ENCODE data around the gene NUDT14.

The NUDT14 gene

DNA sequence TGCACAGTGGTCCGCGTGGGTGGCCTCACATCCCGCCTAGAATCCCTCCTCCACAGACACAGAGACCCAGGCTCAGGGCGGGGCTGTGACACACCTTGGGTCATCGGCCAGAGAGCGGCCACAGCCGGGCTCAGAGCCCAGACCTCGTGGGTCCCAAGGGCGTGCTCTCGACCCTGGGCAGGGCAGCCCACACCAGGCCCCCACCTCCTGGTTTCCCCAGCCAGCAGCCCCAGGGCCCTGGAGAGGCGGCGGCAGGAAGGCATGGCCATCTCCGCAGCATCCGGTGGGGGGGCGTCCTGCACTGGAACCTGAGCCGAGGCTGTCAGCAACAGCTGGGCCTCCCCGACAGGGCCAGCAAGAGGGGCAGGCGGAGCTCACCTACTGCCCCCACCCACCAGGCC is 27.8 kb downstream of the NUDT14 start:
- no peak overlapping the region for H3K4ac ChIP-seq (ENCODE audit: low read depth, low read length)
- no peak for DNase-seq
- H3K4me2 ChIP-seq (ENCODE audit: low read length) = no peak overlapping the region

DNA sequence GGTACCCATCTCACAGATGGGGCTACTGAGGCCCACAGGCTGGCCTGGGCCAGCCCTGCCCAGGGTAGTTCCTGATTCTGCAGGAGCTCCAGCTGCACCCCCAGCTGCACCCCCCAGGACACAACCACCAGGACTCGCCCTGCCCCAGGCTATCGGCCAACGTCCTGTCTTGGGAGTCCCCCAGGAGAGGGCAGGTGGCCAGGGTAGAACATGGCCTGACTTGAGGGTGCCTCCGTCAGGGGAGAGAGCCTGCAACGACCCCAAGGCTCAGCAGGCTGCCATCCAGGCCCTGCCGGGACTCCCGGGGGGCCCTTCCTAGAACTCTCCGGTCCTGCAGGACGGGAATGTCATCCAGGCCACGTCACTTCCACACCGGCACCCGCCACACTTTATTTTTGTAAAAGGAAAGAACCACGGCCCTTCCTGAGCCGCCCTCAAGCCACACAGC is 28.3 kb downstream of the NUDT14 start:
- H3K27me3 ChIP-seq (ENCODE audit: insufficient read depth, low read length, poor library complexity) = no peaks in the 10 kb centered on the region
- H3K18ac ChIP-seq (ENCODE audit: low read length) = no peak overlapping the region
- no peak overlapping the region for H2BK15ac ChIP-seq (replicated peaks; ENCODE audit: low read depth)
- H3K4me2 ChIP-seq (ENCODE audit: low read length) = no peak overlapping the region
- no peak overlapping the region for H2BK5ac ChIP-seq (ENCODE audit: low read length)
- H3K56ac ChIP-seq (ENCODE audit: low read length) = no peak overlapping the region
- H3K23ac ChIP-seq (ENCODE audit: low read length) = no peak overlapping the region
- no peak overlapping the region for H3K4ac ChIP-seq (ENCODE audit: low read depth, low read length)
- no CpG with 5 or more reads among the region's 14 CpGs for WGBS (ENCODE audit: extremely low coverage, insufficient coverage, low lambda C conversion rate)
- H2AK5ac ChIP-seq (ENCODE audit: low read length) = no peak overlapping the region
- no peaks in the 10 kb centered on the region for H3K36me3 ChIP-seq (ENCODE audit: control insufficient read depth, insufficient read depth, low read length)
- DNase-seq = no peak
- no peak overlapping the region for H4K5ac ChIP-seq (ENCODE audit: low read length)
- H3K4me3 ChIP-seq (ENCODE audit: low read length) = no peak overlapping the region
- no peaks in the 10 kb centered on the region for H3K79me2 ChIP-seq (ENCODE audit: control insufficient read depth, insufficient read depth, low read length)
- no peak overlapping the region for H3K9ac ChIP-seq (ENCODE audit: low read length)
- no peak overlapping the region for H4K8ac ChIP-seq (ENCODE audit: low read depth, low read length)
- H2BK120ac ChIP-seq (ENCODE audit: low read depth, low read length) = no peak overlapping the region
- no peak overlapping the region for H3K27ac ChIP-seq (ENCODE audit: low read depth, low read length)
- H3K79me1 ChIP-seq (ENCODE audit: low read length) = no peaks in the 10 kb centered on the region
- no peaks in the 10 kb centered on the region for H3K4me1 ChIP-seq (ENCODE audit: control insufficient read depth, low read depth, low read length)

More for the DNA sequence above, 27.8 kb downstream of the NUDT14 start:
- Histone ChIP-seq H3K79me1 (ENCODE audit: low read length) (no peaks in the 10 kb centered on the region), H2BK120ac (ENCODE audit: low read depth, low read length) (no peak overlapping the region), H3K36me3 (ENCODE audit: control insufficient read depth, insufficient read depth, low read length) (no peaks in the 10 kb centered on the region), H3K9ac (ENCODE audit: low read length) (no peak overlapping the region), H2BK5ac (ENCODE audit: low read length) (no peak overlapping the region), H3K23ac (ENCODE audit: low read length) (no peak overlapping the region), H3K27ac (ENCODE audit: low read depth, low read length) (no peak overlapping the region), H2BK15ac (replicated peaks; ENCODE audit: low read depth) (no peak overlapping the region), H4K8ac (ENCODE audit: low read depth, low read length) (no peak overlapping the region), H2AK5ac (ENCODE audit: low read length) (no peak overlapping the region), H3K56ac (ENCODE audit: low read length) (no peak overlapping the region), H3K18ac (ENCODE audit: low read length) (no peak overlapping the region), H4K5ac (ENCODE audit: low read length) (no peak overlapping the region), H3K4me1 (ENCODE audit: control insufficient read depth, low read depth, low read length) (no peaks in the 10 kb centered on the region), H3K4me3 (ENCODE audit: low read length) (no peak overlapping the region), H3K27me3 (ENCODE audit: insufficient read depth, low read length, poor library complexity) (no peaks in the 10 kb centered on the region), H3K79me2 (ENCODE audit: control insufficient read depth, insufficient read depth, low read length) (no peaks in the 10 kb centered on the region)
- WGBS (ENCODE audit: extremely low coverage, insufficient coverage, low lambda C conversion rate) = no CpG with 5 or more reads among the region's 18 CpGs

DNA sequence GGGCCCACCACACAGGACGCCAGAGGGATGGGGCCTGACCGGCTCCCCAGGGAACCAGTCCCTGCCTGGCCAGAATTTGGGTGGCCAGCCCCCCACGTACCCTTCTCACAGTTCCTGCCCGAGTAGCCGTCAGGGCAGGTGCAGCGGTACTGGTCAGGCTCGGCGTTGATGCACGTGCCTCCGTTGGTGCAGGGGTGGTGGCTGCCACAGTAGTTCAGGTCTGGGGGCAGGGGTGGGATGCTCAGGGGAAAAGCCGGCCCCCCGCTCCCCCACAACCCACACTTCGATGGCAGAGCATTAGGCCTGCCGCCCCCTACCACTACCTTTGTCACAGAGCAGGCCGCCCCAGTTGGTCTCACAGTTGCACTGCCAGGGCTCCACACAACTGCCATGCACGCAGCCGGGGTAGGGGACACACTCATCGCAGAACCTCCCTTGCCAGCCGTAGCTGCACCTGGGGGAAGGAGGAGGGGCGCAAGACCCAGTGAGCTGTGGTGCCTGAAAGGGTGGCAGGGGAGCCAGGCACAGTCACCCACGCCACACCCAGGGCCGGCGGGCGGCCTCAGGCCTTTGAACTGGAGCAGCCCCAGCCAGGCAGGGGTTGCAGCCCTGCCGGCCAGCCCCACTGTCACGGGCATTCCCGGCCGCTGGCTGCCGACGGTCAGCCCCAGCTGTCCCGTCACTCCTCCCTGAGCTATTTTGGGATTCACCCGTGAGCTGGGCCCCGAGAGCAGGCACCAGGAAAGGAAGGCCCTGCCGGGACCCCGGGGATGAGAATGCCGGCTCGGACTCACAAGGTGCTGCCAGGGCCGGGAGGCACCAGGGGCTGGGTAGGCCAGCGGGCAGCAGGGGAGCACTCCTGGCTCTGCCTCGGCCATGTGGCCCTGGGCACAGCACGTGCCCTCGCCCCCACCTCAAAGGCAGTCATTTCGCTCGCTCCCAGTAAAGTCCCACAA is 29.0 kb downstream of the NUDT14 start:
- no peaks in the 10 kb centered on the region for H3K79me1 ChIP-seq (ENCODE audit: low read length)
- no peaks in the 10 kb centered on the region for H3K27me3 ChIP-seq (ENCODE audit: insufficient read depth, low read length, poor library complexity)
- no peak overlapping the region for H2BK120ac ChIP-seq (ENCODE audit: low read depth, low read length)
- DNase-seq = no peak
- H3K4ac ChIP-seq (ENCODE audit: low read depth, low read length) = no peak overlapping the region
- no peak overlapping the region for H3K4me3 ChIP-seq (ENCODE audit: low read length)
- H3K56ac ChIP-seq (ENCODE audit: low read length) = no peak overlapping the region
- H3K27ac ChIP-seq (ENCODE audit: low read depth, low read length) = no peak overlapping the region
- H3K79me2 ChIP-seq (ENCODE audit: control insufficient read depth, insufficient read depth, low read length) = no peaks in the 10 kb centered on the region
- H3K9ac ChIP-seq (ENCODE audit: low read length) = no peak overlapping the region
- no peak overlapping the region for H3K23ac ChIP-seq (ENCODE audit: low read length)
- H3K36me3 ChIP-seq (ENCODE audit: control insufficient read depth, insufficient read depth, low read length) = no peaks in the 10 kb centered on the region
- no CpG with 5 or more reads among the region's 44 CpGs for WGBS (ENCODE audit: extremely low coverage, insufficient coverage, low lambda C conversion rate)
- no peak overlapping the region for H2BK15ac ChIP-seq (replicated peaks; ENCODE audit: low read depth)
- no peak overlapping the region for H3K18ac ChIP-seq (ENCODE audit: low read length)
- H4K8ac ChIP-seq (ENCODE audit: low read depth, low read length) = no peak overlapping the region
- H4K5ac ChIP-seq (ENCODE audit: low read length) = no peak overlapping the region
- H2BK5ac ChIP-seq (ENCODE audit: low read length) = no peak overlapping the region
- no peak overlapping the region for H3K4me2 ChIP-seq (ENCODE audit: low read length)
- H3K4me1 ChIP-seq (ENCODE audit: control insufficient read depth, low read depth, low read length) = no peaks in the 10 kb centered on the region
- no peak overlapping the region for H2AK5ac ChIP-seq (ENCODE audit: low read length)

DNA sequence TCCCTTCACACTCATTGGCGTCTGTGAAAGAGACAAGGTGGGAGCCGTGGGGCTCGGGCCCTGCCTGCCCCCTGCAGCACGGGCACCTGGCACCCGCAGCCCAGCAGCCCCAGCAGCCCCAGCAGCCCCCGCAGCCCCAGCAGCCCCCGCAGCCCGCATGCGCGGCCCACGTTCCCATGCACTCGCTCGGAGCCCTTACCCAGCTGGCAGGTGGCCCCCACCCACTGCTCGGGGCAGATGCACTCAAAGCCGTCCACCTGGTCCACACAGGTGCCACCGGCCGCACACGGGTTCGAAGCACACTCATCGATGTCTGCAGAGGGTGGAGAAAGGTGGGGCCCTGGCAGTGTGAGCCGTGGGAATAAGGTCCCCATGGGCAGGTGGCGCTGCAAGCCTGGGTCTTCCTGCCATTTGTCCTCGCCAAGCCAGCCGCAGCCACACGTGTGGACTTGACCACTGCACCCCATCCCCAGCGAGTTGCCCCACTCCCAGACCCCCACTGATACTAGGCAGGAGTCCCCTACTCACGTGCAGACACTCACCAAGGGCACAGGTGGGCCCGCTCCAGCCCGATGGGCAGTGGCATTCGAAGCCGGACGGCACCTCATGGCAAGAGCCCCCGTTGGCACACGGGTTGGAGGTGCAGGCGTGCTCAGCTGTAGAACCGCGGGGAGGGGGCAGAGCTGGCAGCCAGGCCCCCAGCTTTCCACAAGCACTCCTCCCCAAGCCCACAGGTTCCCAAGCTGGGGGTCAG is 29.9 kb downstream of the NUDT14 start:
- Histone ChIP-seq H3K4me2 (ENCODE audit: low read length) (no peak overlapping the region), H3K36me3 (ENCODE audit: control insufficient read depth, insufficient read depth, low read length) (no peaks in the 10 kb centered on the region), H3K9ac (ENCODE audit: low read length) (no peak overlapping the region), H3K79me1 (ENCODE audit: low read length) (no peaks in the 10 kb centered on the region), H3K79me2 (ENCODE audit: control insufficient read depth, insufficient read depth, low read length) (no peaks in the 10 kb centered on the region), H4K8ac (ENCODE audit: low read depth, low read length) (no peak overlapping the region), H3K27me3 (ENCODE audit: insufficient read depth, low read length, poor library complexity) (no peaks in the 10 kb centered on the region), H3K23ac (ENCODE audit: low read length) (no peak overlapping the region), H2AK5ac (ENCODE audit: low read length) (no peak overlapping the region), H3K18ac (ENCODE audit: low read length) (no peak overlapping the region), H3K27ac (ENCODE audit: low read depth, low read length) (no peak overlapping the region), H2BK120ac (ENCODE audit: low read depth, low read length) (no peak overlapping the region), H3K56ac (ENCODE audit: low read length) (no peak overlapping the region), H2BK5ac (ENCODE audit: low read length) (no peak overlapping the region), H2BK15ac (replicated peaks; ENCODE audit: low read depth) (no peak overlapping the region), H3K4ac (ENCODE audit: low read depth, low read length) (no peak overlapping the region), H3K4me3 (ENCODE audit: low read length) (no peak overlapping the region), H4K5ac (ENCODE audit: low read length) (no peak overlapping the region), H3K4me1 (ENCODE audit: control insufficient read depth, low read depth, low read length) (no peaks in the 10 kb centered on the region)
- no CpG with 5 or more reads among the region's 37 CpGs for WGBS (ENCODE audit: extremely low coverage, insufficient coverage, low lambda C conversion rate)
- DNase-seq = no peak

DNA sequence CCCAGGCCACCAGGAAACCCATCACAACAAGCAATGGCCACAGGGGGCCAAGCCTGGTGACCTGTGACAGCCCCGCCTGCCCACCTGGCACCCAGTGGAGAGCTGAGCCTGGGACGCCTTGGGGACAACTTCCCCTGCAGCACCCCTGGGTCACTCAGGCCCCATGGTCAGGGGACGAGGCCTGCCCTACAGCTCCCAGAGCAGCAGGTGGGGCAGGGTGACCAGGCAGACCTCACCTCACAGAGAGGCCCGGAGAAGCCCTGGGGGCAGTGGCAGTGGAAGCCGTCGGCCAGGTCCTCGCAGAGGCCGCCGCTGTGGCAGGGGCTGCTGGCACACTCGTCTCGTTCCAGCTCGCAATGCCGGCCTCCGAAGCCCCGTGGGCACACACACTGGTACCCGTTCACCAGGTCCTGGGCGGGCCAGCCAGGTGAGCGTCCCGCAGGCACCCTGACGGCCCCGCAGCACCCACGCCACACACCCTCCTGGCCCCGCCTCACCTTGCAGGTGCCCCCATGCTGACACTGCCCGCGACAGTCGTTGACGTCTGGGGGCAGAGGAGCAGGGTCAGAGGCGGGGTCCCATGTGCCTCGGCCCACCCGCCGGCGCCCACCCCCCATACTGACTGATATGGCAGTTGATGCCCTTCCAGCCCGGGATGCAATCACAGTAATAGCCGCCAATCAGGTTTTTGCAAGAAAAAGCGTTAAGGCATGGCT is 30.6 kb downstream of the NUDT14 start:
- Histone ChIP-seq H2AK5ac (ENCODE audit: low read length) (no peak overlapping the region), H3K27ac (ENCODE audit: low read depth, low read length) (no peak overlapping the region), H3K4me3 (ENCODE audit: low read length) (no peak overlapping the region), H3K79me2 (ENCODE audit: control insufficient read depth, insufficient read depth, low read length) (no peaks in the 10 kb centered on the region), H3K18ac (ENCODE audit: low read length) (no peak overlapping the region), H4K8ac (ENCODE audit: low read depth, low read length) (no peak overlapping the region), H3K36me3 (ENCODE audit: control insufficient read depth, insufficient read depth, low read length) (no peaks in the 10 kb centered on the region), H3K4me2 (ENCODE audit: low read length) (no peak overlapping the region), H3K23ac (ENCODE audit: low read length) (no peak overlapping the region), H2BK120ac (ENCODE audit: low read depth, low read length) (no peak overlapping the region), H3K79me1 (ENCODE audit: low read length) (no peaks in the 10 kb centered on the region), H2BK15ac (replicated peaks; ENCODE audit: low read depth) (no peak overlapping the region), H2BK5ac (ENCODE audit: low read length) (no peak overlapping the region), H3K27me3 (ENCODE audit: insufficient read depth, low read length, poor library complexity) (no peaks in the 10 kb centered on the region), H4K5ac (ENCODE audit: low read length) (no peak overlapping the region), H3K9ac (ENCODE audit: low read length) (no peak overlapping the region), H3K4ac (ENCODE audit: low read depth, low read length) (no peak overlapping the region), H3K56ac (ENCODE audit: low read length) (no peak overlapping the region), H3K4me1 (ENCODE audit: control insufficient read depth, low read depth, low read length) (no peaks in the 10 kb centered on the region)
- WGBS (ENCODE audit: extremely low coverage, insufficient coverage, low lambda C conversion rate) = no CpG with 5 or more reads among the region's 35 CpGs
- no peak for DNase-seq
